ENCODE measurements around the gene MED16.

DNA sequence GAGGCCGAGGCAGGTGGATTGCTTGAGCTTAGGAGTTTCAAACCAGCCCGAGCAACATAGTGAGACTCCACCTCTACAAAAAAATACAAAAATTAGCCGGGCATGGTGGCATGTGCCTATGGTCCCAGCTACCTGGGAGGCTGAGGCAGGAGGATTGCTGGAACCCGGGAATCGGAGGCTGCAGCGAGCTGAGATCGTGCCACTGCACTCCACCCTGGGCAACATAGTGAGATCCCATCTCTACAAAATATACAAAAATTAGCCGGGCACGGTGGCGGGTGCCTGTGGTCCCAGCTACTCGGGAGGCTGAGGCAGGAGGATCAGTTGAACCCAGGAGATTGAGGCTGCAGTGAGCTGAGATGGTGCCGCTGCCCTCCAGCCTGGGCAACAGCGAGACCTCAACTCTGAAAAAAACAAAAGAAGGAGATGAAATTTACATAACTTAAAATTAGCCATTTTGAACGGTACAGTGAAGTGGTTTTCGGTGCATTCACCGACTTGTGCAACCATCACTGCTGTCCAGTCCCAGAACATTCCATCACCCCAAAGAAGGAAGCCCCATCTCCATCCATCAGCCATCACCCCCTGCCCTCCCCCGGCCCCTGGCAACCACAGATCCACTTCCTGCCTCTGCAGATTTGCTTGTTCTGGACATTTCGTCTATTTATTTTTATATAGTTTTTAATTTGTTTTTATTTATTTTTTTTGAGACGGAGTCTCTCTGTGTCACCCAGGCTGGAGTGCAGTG, 66.9 kb downstream of the MED16 start:
- TF ChIP-seq, protein P1, sequence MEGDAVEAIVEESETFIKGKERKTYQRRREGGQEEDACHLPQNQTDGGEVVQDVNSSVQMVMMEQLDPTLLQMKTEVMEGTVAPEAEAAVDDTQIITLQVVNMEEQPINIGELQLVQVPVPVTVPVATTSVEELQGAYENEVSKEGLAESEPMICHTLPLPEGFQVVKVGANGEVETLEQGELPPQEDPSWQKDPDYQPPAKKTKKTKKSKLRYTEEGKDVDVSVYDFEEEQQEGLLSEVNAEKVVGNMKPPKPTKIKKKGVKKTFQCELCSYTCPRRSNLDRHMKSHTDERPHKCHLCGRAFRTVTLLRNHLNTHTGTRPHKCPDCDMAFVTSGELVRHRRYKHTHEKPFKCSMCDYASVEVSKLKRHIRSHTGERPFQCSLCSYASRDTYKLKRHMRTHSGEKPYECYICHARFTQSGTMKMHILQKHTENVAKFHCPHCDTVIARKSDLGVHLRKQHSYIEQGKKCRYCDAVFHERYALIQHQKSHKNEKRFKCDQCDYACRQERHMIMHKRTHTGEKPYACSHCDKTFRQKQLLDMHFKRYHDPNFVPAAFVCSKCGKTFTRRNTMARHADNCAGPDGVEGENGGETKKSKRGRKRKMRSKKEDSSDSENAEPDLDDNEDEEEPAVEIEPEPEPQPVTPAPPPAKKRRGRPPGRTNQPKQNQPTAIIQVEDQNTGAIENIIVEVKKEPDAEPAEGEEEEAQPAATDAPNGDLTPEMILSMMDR (conservative IDR thresholded peaks at IDR 0.05; ENCODE audit: low read length): no peak
- TF ChIP-seq EZH2phosphoT487 (IDR thresholded peaks at IDR 0.05; ENCODE audit: borderline replicate concordance, low read depth, low read length): no peak
